CD4-positive, alpha-beta T cell treated with Interferon alpha-2 for 1 hour (primary cell): Measurements from ENCODE around the gene LYVE1.

Experiments
- DNase-seq, 2 donors: peaks; one replicate each; pipeline ENCODE4 v3.0.0-alpha.2; 2020 to 2022

LYVE1 gene

DNA sequence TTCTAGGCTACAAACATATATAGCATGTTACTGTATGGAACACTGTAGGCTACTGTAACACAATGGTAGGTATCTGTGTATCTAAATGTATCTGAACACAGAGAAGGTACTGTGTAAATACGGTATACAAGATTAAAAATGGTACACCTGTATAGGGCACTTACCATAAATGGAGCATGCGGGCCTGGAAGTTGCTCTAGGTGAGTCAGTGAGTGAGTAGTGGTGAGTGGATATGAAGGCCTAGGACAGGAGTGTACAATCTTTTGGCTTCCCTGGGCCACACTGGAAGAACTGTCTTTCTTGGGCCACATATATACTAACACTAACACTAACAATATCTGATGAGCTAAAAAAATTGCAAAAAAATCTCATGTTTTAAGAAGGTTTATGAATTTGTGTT is 48.8 kb downstream of the LYVE1 start:
- no peak for DNase-seq

DNA sequence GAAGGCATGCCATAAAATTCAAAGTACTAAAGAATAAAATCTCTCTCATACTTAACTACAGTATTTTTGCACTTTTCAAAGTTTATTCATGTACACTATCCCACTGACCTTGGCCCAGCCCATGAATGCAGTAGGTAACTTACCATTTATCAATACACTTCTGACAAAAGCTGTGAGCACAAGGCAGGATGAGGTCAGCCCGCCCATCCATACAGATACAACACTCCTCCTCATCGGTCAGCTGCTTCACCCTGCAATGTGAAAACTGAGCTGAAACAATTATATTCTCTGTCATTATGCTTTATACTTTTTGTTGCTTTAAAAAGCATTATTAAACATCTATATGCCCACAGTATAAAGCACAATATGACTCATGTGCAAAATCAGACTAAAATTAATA is 49.6 kb downstream of the LYVE1 start:
- DNase-seq, result no peak

GRCh38 chr11:10518123-10518522 is 50.3 kb downstream of the LYVE1 start:
- DNase-seq, result no peak

DNA sequence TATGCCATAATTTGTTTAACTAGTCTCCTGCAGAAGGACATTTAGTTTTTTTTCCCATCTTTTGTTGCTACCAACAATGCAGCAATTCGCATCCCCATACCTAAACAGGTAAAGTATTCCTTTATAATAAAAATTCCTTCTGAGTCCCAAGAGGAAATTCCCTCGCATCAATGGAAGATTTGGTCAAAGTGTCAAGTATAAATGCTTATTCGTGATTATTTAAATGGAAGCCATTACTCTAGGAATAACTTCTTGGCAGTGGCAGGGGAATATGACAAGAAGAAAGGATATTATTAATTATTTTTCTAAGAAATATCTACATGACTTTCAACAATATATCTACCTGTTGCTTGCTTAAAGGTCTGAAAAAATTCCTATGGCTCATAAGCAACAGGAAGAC is 53.0 kb downstream of the LYVE1 start:
- DNase-seq, result no peak

DNA sequence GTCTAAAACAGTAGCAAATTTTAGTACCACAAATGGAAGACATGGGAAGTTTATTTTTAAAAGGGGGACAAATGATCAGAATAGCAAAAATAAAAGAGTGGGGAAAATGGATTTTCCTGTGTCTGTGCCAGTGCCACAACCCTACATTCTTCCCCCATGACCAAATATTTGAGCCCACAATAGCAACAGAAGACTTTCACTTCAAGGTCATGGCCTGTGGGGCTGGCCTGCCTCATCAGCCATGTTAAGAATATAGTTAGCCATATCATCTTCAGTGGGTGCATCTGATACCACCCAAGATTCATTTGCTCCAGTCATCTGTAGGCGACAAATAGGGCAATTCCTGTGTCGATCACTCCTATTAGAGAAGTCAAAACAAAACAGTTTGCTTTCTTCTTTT is 53.8 kb downstream of the LYVE1 start:
- no peak for DNase-seq

- no peak for DNase-seq
These were observed 54.3 kb downstream of the LYVE1 start for GRCh38 chr11:10514202-10514601.

GRCh38 chr11:10511181-10511621 is 57.3 kb downstream of the LYVE1 start:
- no peak for DNase-seq
